OCI-LY1 (cell line): ENCODE measurements around the gene NEUROD2.

ENCODE experiments used
- CTCF ChIP-seq: fragments of 200-600 bp; sonication (generic), shearing (Covaris generic); IDR thresholded peaks from 2 replicates; pipeline ENCODE4 v1.5.1; 2017; ENCODE audit warnings: mild to moderate bottlenecking, antibody characterized with exemption, low read length, moderate library complexity, mixed read lengths
- EZH2 ChIP-seq: fragments of 200-600 bp; sonication (generic), shearing (Covaris generic); IDR thresholded peaks from 2 replicates; pipeline ENCODE4 v1.8.0; 2017; ENCODE audit warnings: borderline replicate concordance, mixed run types, mild to moderate bottlenecking, antibody characterized with exemption, low read length, moderate library complexity, mixed read lengths

GRCh38 chr17:39634384-39634871, 26.7 kb upstream of the NEUROD2 start:
- peak; percentile 97 for TF ChIP-seq CTCF
- no peak for TF ChIP-seq EZH2
